Neural cell (in vitro differentiated cells): ENCODE data around the gene TNS4. TPM values are rescaled to one million over a fixed set of nuclear protein-coding genes. Genes with fewer than 3 reads are reported as not detected.

ENCODE experiments used
- H2AFZ ChIP-seq: fragments of 200-600, 300-800 bp; sonication (generic), shearing (Covaris generic); 2 replicates; pipeline ENCODE4 v1.6.0; 2014; ENCODE audit warnings: low read depth, mild to moderate bottlenecking, antibody characterized with exemption, low read length, moderate library complexity
- H3F3A ChIP-seq: fragments of 200-600 bp; shearing (Covaris generic); 2 replicates; pipeline ENCODE4 v1.6.1; 2016; ENCODE audit warnings: mild to moderate bottlenecking, moderate library complexity, mixed read lengths, antibody characterized with exemption, low read length; ENCODE audit not compliant: insufficient read depth, poor library complexity, severe bottlenecking
- H3K27ac ChIP-seq: fragments of 200-600, 300-800 bp; sonication (generic), shearing (Covaris generic); 2 replicates; pipeline ENCODE4 v1.5.1; 2014; ENCODE audit warnings: mild to moderate bottlenecking, low read length, moderate library complexity
- H3K27me3 ChIP-seq: fragments of 300-800, 200-600 bp; sonication (generic), shearing (Covaris generic); 2 replicates; pipeline ENCODE4 v1.6.0; 2014; ENCODE audit warnings: mild to moderate bottlenecking, low read depth, low read length, moderate library complexity; ENCODE audit not compliant: insufficient read depth
- H3K36me3 ChIP-seq: fragments of 300-800, 200-600 bp; sonication (generic), shearing (Covaris generic); 2 replicates; pipeline ENCODE4 v1.5.1; 2014; ENCODE audit warnings: mild to moderate bottlenecking, antibody characterized with exemption, low read length, moderate library complexity; ENCODE audit not compliant: insufficient read depth
- H3K4me2 ChIP-seq: fragments of 300-800, 200-600 bp; sonication (generic), shearing (Covaris generic); 2 replicates; pipeline ENCODE4 v1.6.0; 2014; ENCODE audit warnings: mild to moderate bottlenecking, low read length
- H3K4me3 ChIP-seq: fragments of 300-800, 200-600 bp; sonication (generic), shearing (Covaris generic); 2 replicates; pipeline ENCODE4 v1.5.1; 2014; ENCODE audit warnings: mild to moderate bottlenecking, low read length, moderate library complexity
- H3K79me2 ChIP-seq: fragments of 200-600 bp; shearing (Covaris generic); replicated peaks from 2 replicates; pipeline ENCODE4 v1.6.0; 2014; ENCODE audit warnings: mild to moderate bottlenecking, low read length, moderate library complexity; ENCODE audit not compliant: insufficient read depth
- H3K9ac ChIP-seq: fragments of 300-800, 200-600 bp; sonication (generic), shearing (Covaris generic); 2 replicates; pipeline ENCODE4 v1.6.1; 2016; ENCODE audit warnings: mild to moderate bottlenecking, low read length, mixed read lengths
- H3K9me2 ChIP-seq: fragments of 200-600 bp; shearing (Covaris generic); 2 replicates; pipeline ENCODE4 v1.6.1; 2016; ENCODE audit warnings: mild to moderate bottlenecking, low read length, mixed read lengths; ENCODE audit not compliant: insufficient read depth
- H3K9me3 ChIP-seq: fragments of 200-600, 300-800 bp; sonication (generic), shearing (Covaris generic); 2 replicates; pipeline ENCODE4 v1.6.1; 2016; ENCODE audit warnings: mild to moderate bottlenecking, mixed run types, low read length, moderate library complexity, mixed read lengths
- H4K20me1 ChIP-seq: fragments of 200-600 bp; shearing (Covaris generic); 2 replicates; pipeline ENCODE4 v1.6.1; 2016; ENCODE audit warnings: mild to moderate bottlenecking, mixed run types; ENCODE audit not compliant: insufficient read depth
- CTCF ChIP-seq: fragments of 450-650 bp; IDR thresholded peaks from 2 replicates; pipeline ENCODE4 v1.5.1; 2014; ENCODE audit warnings: antibody characterized with exemption, mild to moderate bottlenecking, moderate library complexity; ENCODE audit not compliant: poor library complexity, severe bottlenecking
- EP300 ChIP-seq: fragments of 450-650 bp; conservative IDR thresholded peaks from 2 replicates; pipeline ENCODE4 v1.6.1; 2014; ENCODE audit warnings: antibody characterized with exemption, mild to moderate bottlenecking, moderate library complexity; ENCODE audit not compliant: poor library complexity, severe bottlenecking
- EZH2 ChIP-seq: fragments of 200-600, 300-800 bp; shearing (Covaris generic), sonication (generic); IDR thresholded peaks from 2 replicates; pipeline ENCODE4 v1.6.1; 2014; ENCODE audit warnings: antibody characterized with exemption, low read length, borderline replicate concordance, mild to moderate bottlenecking; ENCODE audit not compliant: insufficient read depth, poor library complexity, severe bottlenecking
- MXI1 ChIP-seq: fragments of 450-650 bp; conservative IDR thresholded peaks from 2 replicates; pipeline ENCODE4 v1.6.1; 2014; ENCODE audit warnings: antibody characterized with exemption, mild to moderate bottlenecking; ENCODE audit not compliant: poor library complexity, severe bottlenecking
- POLR2AphosphoS5 ChIP-seq: IDR thresholded peaks from 2 replicates; pipeline ENCODE4 v1.6.1; 2012
- RAD21 ChIP-seq: fragments of 450-650 bp; conservative IDR thresholded peaks from 2 replicates; pipeline ENCODE4 v1.6.1; 2014; ENCODE audit warnings: antibody characterized with exemption, mild to moderate bottlenecking, moderate library complexity
- REST ChIP-seq: IDR thresholded peaks from 2 replicates; pipeline ENCODE4 v1.6.1; 2012; ENCODE audit warnings: borderline replicate concordance
- SMC3 ChIP-seq: fragments of 450-650 bp; conservative IDR thresholded peaks from 2 replicates; pipeline ENCODE4 v1.6.1; 2014; ENCODE audit warnings: antibody characterized with exemption, mild to moderate bottlenecking, moderate library complexity; ENCODE audit not compliant: poor library complexity
- TAF1 ChIP-seq: IDR thresholded peaks from 2 replicates; pipeline ENCODE4 v1.6.1; 2012; ENCODE audit warnings: low read depth
- polyA plus RNA-seq: library from polyadenylated mRNA; depleted of rRNA; stranded (reverse); fragments of >200 nt; gene quantifications from 2 replicates; pipeline ENCODE4 v1.2.3, GENCODE V29; 2014

TNS4 gene
- polyA plus RNA-seq, 1 donor from 2014 or later = not detected

GRCh38 chr17:40448213-40448638 is 53.2 kb downstream of the TNS4 start:
- H3K9me2 ChIP-seq = no peaks in the 10 kb centered on the region
- no peak overlapping the region for H3K27ac ChIP-seq
- H2AFZ ChIP-seq = no peak overlapping the region
- H4K20me1 ChIP-seq = no peaks in the 10 kb centered on the region
- H3K4me2 ChIP-seq = no peak overlapping the region
- no peak overlapping the region for H3K4me3 ChIP-seq
- H3F3A ChIP-seq = no peaks in the 10 kb centered on the region
- TF ChIP-seq CTCF (no peak), MXI1 (no peak), POLR2AphosphoS5 (no peak), REST (no peak), RAD21 (no peak), EP300 (no peak), TAF1 (no peak), SMC3 (no peak), EZH2 (no peak)
- H3K36me3 ChIP-seq = no peaks in the 10 kb centered on the region
- H3K79me2 ChIP-seq = no peaks in the 10 kb centered on the region
- no peaks in the 10 kb centered on the region for H3K9me3 ChIP-seq
- no peak overlapping the region for H3K9ac ChIP-seq
- H3K27me3 ChIP-seq = peaks cover 6% of the 10 kb centered on the region

- H3K9me2 ChIP-seq = no peaks in the 10 kb centered on the region
- H3K4me3 ChIP-seq = no peak overlapping the region
- no peaks in the 10 kb centered on the region for H3K36me3 ChIP-seq
- no peaks in the 10 kb centered on the region for H3K79me2 ChIP-seq
- TF ChIP-seq REST (no peak), MXI1 (no peak), RAD21 (no peak), TAF1 (no peak), EP300 (no peak), EZH2 (no peak), CTCF (no peak), SMC3 (no peak), POLR2AphosphoS5 (no peak)
- H3K9ac ChIP-seq = no peak overlapping the region
- H3K27ac ChIP-seq = no peak overlapping the region
- no peak overlapping the region for H2AFZ ChIP-seq
- peaks cover 8% of the 10 kb centered on the region for H3K27me3 ChIP-seq
- no peaks in the 10 kb centered on the region for H3K9me3 ChIP-seq
- H3F3A ChIP-seq = no peaks in the 10 kb centered on the region
- no peak overlapping the region for H3K4me2 ChIP-seq
- no peaks in the 10 kb centered on the region for H4K20me1 ChIP-seq
Observed at GRCh38 chr17:40447806-40448205, 53.6 kb downstream of the TNS4 start.
